HG03060 (cell line): ENCODE measurements around the gene CFTR.
A peak's percentile ranks its signal among the peaks of the same experiment; 100 is the strongest.
"Not testable (repeated sequence)": the region's sequence is repeated elsewhere in the genome, so short reads cannot be mapped to it uniquely, and the experiment has no call there.

ENCODE experiments used
- ATAC-seq: cut with Tn5 transposase; IDR thresholded peaks from one replicate; pipeline ENCODE4 v1.9.1; 2021; ENCODE audit warnings: low read depth, moderate number of reproducible peaks; ENCODE audit not compliant: unreplicated experiment

Gene CFTR

DNA sequence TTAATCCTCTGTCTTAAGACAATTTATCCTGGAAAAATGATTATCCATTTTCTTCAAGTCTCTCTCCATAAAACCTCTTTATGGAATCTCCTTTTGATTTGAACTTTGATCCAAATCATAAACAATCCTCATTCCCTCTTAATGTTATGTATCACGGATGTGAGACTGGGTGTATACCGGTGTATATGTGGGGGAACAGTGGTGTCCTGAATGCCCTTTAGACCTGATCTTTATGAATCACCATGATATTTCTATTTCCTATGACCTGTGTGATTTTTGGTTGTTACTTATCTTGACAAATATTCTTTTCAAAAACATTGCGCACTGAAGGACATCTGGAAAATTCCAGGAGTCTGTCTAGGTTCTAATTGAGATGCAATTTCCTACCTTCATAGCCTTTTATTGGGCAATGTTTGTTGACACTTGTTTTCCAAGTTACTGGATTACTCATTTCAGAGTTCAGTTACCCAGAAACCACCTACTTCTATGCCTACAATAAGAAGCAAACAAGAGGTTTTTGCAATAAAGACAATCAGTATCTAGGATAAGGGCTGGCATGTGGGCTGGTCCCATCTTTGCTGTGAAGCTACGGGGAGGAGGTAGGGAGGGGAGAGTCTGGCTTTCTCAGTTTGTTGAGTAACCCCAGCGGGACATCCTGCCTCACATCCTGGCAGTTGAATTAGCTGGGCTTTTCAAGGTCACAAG is 203.0 kb downstream of the CFTR start:
- ATAC-seq = no peak

DNA sequence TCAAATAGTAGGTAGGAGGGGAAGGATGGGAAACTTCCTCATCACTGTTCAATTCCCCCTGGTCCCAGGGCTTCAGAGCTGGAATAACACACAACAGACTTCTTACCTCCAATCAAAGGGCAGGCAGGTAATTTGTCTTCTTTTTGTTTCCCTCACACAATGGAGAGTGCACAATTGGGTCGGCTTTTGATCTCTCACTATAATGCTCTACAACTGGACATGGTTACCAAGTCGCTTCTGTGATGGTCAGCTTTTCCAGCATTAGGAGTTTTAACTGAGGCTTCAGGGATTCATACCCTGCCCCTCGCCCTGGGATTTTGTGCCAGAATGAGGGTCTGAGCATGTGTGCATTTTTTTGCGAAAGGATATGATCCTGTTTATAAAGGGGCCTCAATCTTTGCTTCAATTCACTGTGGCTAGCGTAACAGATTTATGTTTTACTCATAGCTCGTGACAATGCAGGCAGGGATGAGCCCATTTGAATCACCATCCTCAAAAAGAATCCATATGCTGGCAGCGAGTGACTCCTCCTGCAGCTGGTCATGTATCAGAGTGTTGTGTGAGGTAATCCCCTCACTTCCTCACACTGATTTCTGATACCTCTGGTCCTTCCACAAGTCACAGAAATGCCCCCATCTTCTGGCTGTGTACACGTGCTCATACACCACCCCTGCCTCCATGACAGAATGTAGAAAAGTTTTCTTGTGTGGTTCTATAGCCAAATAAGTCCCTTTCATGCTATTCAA is 203.8 kb downstream of the CFTR start:
- no peak for ATAC-seq

DNA sequence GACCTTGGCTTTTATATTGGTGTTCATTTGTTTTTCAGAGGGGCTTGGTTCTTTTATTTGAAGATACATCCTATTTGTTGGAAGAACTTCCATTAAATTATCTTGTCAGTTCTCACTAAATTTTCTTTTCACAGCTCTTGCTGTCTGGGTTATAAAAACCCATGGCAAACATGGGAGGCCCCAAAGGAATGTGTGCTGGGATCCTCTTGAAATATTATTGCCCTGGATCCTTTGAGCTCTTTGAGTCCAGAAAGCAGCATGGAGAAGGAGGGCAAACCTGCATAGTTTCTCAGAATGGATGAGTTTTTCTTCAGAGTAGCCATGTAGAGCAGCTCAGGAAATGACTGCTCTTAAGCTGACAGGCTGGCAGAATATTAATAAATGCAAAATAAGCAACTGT is 206.0 kb downstream of the CFTR start:
- no peak for ATAC-seq

DNA sequence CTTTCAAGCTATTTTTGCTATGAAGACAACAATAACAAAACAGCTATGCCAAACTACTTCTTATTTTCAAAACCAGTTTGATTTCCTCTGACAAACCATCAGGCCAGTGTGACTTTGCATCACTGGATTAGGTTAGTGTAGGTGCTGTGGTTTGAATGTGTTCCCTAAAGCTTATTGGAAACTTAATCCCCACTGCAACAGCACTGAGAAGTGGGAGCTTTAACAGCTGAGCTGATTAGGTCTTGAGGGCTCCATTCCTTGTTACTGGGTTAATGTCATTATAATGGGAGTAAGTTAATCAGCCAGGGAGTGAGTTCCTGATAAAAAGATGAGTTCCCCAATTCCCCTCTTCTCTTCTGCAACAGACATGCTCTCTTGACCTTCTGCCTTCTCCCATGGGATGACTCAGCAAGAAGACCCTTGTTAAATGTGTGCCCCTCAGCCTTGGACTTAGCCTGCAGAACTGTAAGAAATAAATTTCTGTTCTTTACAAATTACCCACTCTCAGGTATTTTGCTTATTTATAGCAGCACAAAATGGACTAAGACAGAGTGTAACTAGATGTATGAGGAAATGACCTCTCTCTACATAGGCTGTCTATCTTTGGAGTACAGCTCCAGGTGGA is 206.6 kb downstream of the CFTR start:
- no peak for ATAC-seq

DNA sequence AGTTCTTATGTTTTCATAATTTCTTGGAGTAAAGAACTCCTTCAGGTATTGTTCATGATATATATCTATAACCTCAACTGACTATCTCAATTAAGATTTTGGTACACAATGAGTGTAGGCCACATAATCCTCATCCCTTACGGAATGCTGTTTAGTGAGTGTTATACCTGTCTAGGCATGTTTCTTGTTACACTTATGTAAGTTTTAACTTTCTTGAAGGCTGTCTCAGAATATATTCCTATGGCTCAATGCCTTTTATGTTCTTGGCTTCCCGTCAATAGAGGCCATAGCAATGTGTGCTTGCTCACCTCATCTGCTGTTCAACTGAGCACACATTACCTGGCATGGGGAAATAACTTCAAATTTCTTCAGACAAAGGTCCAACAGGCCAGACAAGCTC is 208.3 kb downstream of the CFTR start:
- no peak for ATAC-seq

DNA sequence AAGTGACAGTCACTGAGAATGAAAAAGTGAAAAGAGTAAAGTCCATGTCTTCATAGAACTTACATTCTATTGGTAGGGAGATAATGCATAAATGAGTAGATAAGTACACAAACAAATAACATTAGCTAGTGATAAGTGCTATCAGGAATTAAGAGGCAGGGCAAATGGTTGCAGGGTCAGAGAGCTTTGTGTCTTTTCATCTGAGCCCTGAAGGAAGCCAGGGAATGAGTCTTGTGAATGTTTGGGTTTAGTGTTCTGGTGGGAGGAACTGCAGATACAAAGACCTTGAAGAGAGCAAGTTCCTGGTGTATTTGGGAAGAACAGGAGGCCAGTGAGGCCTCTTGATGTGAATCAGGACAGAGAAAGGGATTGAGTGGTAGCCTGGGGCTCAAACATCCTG is 209.6 kb downstream of the CFTR start:
- ATAC-seq = no peak

DNA sequence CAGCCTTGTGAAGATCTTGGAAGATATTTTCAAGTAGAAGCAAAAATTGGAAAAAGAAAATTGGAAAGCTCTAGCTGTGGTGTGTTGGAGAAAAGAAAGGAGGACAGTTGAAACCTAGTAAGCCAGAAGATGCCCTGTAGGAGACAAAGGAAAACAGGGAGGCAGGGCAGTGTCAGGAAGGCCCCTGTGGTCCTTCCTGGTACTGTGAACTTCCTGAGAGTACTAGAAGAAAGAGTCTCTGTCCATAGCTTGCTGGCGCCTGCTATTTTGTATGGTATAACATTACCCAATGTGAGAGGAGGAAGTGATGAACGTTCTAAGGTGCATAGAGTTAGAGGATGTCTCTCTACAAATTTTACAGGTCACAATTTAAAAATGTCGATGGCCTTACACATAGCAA is 210.3 kb downstream of the CFTR start:
- no peak for ATAC-seq

DNA sequence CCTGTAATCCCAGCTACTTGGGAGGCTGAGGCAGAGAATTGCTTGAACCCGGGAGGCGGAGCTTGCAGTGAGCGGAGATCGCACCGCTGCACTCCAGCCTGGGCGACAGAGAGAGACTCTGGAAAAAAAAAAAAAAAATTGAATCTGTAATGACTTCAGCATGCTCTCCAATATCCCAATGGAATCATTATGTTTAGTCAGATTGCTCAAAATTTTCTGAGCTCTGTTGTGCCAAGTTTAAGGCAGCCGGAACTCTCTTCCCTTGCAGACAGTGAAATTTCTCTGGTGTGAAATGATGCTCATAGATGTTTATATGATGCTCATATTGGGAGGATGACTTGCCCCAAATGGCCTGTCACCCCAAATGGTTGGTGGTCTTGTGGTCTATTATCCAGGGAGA is 212.5 kb downstream of the CFTR start:
- no peak for ATAC-seq

DNA sequence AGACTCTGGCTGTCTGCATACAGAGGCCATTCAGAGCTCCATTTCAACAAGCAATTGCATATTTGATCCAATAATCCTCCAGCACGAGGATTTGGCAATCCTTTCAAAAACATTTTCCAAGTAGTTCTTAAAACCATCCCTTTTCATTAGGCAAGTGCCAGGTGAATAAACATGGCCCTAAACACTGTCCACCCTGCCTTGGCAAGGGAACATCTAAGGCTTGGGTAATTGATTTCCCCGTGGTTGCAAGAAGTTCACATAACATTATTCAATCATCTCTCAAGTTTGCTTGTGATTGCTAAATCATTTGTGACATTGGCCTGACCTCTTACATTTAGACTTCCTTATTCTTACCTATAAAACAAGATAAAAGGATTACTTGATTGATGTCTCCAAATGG is 218.2 kb downstream of the CFTR start:
- ATAC-seq = no peak

DNA sequence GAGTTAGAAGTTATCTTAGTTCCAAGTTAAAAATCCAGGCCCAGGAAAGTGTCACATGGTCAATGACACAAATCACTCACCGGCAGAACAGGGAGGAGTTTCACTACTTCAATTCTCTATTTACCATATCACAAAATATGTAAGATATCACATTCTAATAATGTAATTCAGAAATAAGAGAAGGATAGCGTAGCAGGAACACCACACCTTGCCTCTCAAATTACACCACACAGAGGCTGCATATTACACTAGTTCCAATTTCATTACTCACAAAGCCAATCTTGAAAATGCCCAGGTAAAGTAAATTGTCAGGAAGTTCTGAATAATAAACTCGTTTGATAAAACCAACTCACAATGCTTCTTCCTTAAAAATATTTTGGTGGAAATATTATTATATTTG is 224.2 kb downstream of the CFTR start:
- no peak for ATAC-seq

DNA sequence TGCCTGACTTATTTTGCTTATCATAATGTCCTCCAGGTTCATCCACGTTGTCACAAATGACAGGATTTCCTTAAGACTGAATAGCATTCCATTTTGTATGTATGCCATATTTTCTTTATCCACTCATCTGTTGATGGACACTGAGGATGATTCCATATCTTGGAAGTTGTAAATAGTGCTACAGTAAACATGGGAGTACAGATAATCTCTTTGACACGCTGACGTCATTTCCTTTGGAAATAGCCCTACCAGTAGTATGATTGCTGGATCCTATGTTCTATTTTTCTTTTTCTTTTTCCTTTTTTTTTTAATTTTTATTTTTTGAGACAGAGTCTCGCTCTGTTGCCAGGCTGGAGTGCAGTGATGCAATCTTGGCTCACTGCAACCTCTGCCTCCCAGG is 225.8 kb downstream of the CFTR start:
- no peak for ATAC-seq

DNA sequence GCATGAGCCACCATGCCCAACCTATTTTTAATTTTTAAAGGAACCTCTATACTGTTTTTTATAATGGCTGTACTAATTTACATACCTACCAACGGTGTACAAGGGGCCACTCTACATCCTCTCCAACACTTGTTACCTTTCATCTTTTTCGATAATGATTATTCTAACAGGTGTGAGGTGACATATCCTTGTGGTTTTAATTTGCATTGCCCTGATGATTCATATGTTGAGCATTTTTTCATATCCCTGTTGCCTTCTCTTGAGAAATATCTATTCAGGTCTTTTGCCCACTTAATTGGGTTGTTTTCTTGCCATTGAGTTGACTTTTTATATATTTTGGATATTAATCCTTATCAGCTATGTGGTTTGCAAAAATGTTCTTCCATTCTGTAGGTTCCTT is 226.4 kb downstream of the CFTR start:
- no peak for ATAC-seq

DNA sequence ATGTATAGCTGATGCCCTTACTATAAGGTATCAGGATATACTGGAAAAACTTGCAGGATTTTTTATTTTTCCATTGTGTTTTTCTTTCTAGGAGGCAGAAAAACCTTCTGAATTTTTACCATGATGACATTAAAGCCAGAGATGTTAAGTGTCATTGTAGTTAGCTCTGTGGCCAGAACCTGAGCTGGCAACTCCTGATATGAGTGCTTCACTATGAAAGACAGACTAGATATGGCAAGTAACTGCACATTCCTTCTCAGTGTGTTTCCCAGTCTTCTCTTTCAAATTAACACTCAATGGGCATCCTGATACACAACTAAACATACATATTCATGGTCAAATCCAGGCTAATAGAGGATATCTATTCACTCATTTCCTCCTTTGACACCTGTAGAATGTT is 227.3 kb downstream of the CFTR start:
- no peak for ATAC-seq

DNA sequence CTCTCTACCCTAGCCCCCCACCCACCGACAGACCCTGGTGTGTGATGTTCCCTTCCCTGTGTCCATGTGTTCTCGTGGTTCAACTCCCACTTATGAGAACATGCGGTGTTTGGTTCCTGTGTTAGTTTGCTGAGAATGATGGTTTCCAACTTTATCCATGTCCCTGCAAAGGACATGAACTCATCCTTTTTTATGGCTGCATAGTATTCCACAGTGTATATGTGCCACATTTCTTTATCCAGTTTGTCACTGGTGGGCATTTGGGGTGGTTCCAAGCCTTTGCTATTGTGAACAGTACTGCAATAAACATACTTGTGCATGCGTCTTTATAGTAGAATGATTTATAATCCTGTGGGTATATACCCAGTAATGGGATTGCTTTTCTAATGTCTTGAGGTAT is 228.3 kb downstream of the CFTR start:
- ATAC-seq = not testable (repeated sequence)

DNA sequence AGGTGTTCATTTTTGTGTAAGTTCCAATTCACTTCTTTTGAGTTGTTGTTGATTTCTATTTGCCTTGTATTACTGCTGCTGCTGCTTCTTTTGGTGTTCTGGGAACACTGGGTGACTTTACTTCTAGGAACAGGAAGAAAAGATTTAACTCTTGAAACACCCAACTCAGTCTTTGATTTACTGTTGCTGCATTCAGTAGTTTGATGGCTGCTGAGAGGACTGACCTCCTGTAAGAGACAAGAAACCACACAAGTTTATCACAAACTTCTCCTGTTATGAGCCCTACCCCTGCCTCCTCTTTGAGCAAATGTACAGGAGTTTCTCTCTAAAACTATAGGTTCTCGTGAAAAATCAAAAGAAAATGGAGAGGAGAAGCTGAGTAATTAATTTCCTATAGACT is 231.7 kb downstream of the CFTR start:
- ATAC-seq = no peak

DNA sequence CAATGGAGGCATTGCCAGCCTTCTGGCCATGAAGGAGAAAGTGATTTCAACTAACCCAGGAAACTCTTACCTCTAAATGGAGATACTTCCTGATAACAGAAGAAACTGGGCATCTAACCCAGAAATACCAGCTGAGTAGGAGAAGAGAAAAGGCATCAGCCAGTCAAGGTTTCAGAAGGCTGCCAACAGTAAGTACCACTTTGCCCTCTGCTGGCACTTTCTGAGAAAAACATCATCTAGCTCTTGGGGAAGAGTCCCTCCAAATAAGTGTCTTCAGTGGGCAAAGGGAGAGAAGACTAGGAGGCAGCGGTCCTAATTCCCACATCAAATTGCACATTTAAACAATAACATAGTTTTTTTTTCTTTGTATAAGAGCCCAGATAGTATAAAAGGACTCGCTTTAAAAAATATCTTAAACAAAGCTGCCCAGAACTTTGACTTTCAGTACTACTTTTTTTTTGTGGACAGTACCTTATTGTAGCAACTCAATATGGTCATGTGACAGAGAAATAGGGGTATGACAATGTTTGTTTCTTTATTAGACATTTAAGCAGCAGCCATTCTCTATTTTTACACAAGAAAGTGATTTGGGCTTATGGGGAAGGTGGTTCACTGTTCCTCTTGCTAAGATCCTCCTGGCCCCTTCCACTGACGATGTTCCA is 236.1 kb downstream of the CFTR start:
- ATAC-seq = peak; percentile 74

DNA sequence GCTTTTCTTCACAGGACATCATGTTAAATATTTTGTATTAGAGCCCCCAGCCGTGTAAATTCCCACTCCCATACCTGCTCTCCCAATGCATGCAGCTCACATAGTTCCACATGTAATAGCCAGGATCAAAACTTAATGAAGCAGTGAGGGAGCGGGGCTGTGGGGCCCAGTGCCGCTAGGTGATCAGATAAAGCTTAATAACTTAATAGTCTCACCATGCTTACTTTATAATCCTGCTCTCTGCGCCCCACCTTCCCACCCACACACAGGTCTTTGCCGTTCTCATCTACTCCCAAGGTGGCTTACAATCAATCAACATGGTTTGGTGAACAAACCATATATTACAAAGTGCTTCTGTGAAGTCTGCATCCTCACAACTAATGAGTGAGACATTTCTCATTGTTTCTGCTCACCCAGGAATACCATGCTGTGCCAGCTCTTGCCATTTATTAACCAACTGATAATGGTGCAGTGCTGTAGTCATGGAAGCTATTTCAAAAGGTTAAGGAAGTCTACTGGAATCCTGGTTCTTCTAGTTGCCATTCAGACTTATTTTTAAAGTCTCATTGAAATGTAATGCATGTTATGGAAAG is 237.0 kb downstream of the CFTR start:
- no peak for ATAC-seq

DNA sequence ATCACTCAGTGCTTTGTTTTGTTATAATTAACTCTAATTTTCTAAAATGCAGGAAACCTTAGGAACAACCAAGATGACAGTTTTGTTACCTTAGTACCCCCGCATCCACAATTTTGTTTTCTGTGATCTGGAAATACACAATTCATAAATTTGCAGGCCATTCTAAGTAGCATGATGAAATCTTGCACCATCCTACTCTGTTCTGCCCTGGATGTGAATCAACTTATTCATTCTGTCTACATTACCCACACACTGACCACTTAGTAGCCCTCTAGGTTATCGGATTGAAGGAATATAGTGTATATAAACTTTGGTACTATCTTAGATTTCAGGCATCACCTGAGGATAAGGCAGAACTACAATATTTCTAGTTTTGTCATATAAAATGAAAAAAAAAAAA is 237.5 kb downstream of the CFTR start:
- ATAC-seq = no peak
